Duodenal mucosa (tissue), 2 donors: ENCODE measurements around the gene IPCEF1.

Experiments used
- H3K27ac ChIP-seq: one replicate; pipeline ENCODE4 v1.7.0; 2013; ENCODE audit warnings: low read depth, low read length
- H3K27me3 ChIP-seq, 2 donors: one replicate each; pipeline ENCODE4 v1.7.0; 2013; ENCODE audit warnings: low read length in 2 of 2, control low read depth in 1 of 2; ENCODE audit not compliant: insufficient read depth in 2 of 2, control insufficient read depth in 1 of 2
- H3K36me3 ChIP-seq, 2 donors: one replicate each; pipeline ENCODE4 v1.7.0; 2013; ENCODE audit warnings: low read length in 2 of 2, control low read depth in 1 of 2; ENCODE audit not compliant: insufficient read depth in 2 of 2, control insufficient read depth in 1 of 2
- H3K4me1 ChIP-seq, 2 donors: one replicate each; pipeline ENCODE4 v1.7.0; 2013; ENCODE audit warnings: low read length in 2 of 2, control low read depth in 1 of 2; ENCODE audit not compliant: insufficient read depth in 2 of 2, control insufficient read depth in 1 of 2
- H3K4me3 ChIP-seq, 2 donors: one replicate each; pipeline ENCODE4 v1.7.0; 2013; ENCODE audit warnings: low read length in 2 of 2, low read depth in 1 of 2
- H3K9ac ChIP-seq, 2 donors: one replicate each; pipeline ENCODE4 v1.7.0; 2013; ENCODE audit warnings: low read length in 2 of 2, low read depth in 1 of 2
- H3K9me3 ChIP-seq, 2 donors: one replicate each; pipeline ENCODE4 v1.7.0; 2013; ENCODE audit warnings: low read length in 2 of 2, control low read depth in 1 of 2; ENCODE audit not compliant: control insufficient read depth in 1 of 2

The IPCEF1 gene

DNA sequence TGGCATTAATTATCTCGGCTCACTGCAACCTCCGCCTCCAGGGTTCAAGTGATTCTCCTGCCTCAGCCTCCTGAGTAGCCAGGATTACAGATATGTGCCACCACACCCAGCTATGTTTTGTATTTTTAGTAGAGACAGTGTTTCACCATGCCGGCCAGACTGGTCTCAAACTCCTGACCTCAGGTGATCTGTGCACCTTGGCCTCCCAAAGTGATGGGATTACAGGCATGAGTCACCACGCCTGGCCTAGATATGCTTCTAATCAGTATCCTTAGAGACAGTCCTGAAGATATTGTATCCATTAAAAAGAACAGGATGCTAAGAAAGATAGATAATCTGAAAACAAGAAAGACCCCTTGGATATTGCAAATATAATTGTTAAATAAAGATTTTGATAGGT is 3.1 kb upstream of the IPCEF1 start:
- Histone ChIP-seq H3K27me3 (no peaks in the 10 kb centered on the region), H3K36me3 (no peaks in the 10 kb centered on the region), H3K9me3 (no peaks in the 10 kb centered on the region), H3K27ac (no peak overlapping the region), H3K9ac (no peak overlapping the region), H3K4me3 (no peak overlapping the region), H3K4me1 (peaks cover 0 to 4% of the 10 kb centered on the region in 2 donors)

DNA sequence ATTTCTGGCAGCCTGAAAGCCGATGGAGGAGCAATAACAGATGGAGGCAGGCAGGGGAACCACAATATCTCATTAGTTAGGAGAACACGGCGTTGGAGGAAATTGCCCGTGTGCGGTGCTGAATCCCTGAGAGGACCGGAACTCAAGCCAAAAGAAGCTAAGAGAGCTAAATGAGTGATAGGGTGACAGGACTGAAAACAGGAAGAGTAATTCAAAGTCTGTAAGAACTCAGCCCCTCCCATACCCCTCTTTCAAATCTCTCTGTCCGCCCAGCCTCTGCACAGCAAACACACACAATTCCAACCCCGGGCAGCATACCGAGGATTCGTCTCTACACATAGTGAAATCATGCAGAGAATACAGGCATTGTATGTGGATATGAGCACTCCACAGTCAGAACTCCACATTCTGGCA is 2.6 kb upstream of the IPCEF1 start:
- H3K9ac ChIP-seq, result no peak overlapping the region

DNA sequence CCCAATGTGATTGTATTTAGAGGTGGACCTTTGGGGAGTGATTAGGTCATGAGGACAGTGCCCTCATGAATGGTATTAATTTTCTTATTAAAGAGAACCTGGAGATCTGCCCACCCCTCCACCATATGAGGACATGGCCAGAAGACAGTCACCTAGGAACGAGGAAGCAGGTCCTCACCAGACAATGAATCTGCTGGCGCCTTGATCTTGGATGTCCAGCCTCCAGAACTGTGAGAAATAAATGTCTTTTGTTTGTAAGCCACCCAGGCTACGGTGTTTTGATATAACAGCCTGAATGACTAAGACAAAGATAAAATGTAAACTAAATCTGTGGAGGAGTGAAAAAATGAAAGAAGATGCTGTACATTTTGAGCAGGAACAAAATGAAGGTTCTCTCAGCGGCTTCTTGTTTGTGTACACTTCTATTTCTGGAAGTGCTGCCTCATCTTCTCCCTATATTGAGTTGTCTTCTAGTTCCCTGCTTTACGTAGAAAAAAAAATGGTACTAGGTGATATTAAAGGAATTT is 1.5 kb upstream of the IPCEF1 start:
- Histone ChIP-seq H3K9me3 (no peaks in the 10 kb centered on the region), H3K27ac (no peak overlapping the region), H3K9ac (no peak overlapping the region), H3K27me3 (no peaks in the 10 kb centered on the region), H3K4me1 (peaks cover 0 to 4% of the 10 kb centered on the region in 2 donors), H3K4me3 (no peak overlapping the region), H3K36me3 (no peaks in the 10 kb centered on the region)

More for the DNA sequence above, 2.6 kb upstream of the IPCEF1 start:
- H3K27me3 ChIP-seq, result no peaks in the 10 kb centered on the region
- H3K9me3 ChIP-seq, result no peaks in the 10 kb centered on the region
- H3K36me3 ChIP-seq, result no peaks in the 10 kb centered on the region
- no peak overlapping the region for H3K27ac ChIP-seq
- peaks cover 0 to 4% of the 10 kb centered on the region in 2 donors for H3K4me1 ChIP-seq
- peak overlapping the region in 1 of 2 donors; percentile 21 for H3K4me3 ChIP-seq

DNA sequence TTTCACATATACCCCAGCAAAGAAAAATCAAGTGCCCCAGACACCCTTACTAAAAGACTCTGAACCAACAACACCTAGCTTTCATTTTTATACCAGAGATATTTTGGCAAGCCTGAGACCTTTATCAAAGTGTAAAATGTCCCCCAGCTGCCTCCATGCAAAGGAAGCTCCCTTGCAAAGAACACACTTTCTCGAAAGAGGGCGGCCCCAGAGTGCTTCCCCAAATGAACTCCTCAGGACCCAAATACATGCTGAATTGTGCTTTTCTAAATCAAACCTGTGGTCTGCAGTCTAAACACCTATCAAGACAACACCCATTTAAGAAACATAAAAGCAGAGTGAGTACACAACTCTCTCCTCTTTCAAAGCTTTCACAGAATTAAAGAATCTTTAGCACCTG is 490 bp downstream of the IPCEF1 start:
- Histone ChIP-seq H3K36me3 (no peaks in the 10 kb centered on the region), H3K4me1 (peaks cover 0 to 4% of the 10 kb centered on the region in 2 donors), H3K9me3 (no peaks in the 10 kb centered on the region), H3K27ac (no peak overlapping the region), H3K9ac (no peak overlapping the region), H3K4me3 (no peak overlapping the region), H3K27me3 (no peaks in the 10 kb centered on the region)

DNA sequence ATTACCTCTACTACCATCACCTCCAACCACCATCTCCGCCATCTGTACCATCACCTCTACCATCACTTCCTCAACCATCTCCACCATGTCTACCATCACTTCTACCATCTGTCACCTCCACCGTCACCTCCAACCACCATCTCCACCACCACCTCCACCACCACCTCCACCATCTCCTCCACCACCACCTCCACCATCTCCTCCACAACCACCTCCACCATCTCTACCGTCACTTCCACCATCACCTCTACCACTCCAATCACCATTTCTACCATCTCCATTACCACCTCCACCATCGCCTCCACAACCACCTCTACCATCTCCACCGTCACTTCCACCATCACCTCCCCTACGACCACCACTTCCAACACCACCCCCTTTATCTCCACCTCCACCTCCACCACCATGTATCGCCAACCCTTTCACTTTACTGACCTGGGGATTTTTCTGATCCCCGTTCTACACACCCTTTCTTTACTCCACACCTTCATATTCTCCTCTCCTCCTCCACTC is 2.3 kb downstream of the IPCEF1 start:
- no peaks in the 10 kb centered on the region for H3K36me3 ChIP-seq
- no peak overlapping the region for H3K27ac ChIP-seq

DNA sequence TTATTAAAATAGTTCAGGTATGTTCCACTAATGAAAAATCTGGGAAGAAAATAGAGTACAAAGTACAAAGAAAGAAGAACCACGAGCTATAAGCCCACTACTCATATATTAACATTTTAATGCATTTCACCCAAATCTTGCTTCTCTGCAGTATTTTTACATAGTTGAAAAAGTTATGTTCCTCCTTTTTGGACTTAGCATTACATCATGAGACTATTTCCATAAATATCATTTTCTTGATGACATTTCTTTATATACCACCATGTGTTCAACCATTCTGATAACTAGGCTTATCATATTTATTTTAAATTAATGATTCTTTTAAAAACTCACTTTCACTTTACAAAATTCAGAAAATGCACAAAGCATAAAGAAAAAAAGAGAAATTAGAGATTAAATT is 3.0 kb downstream of the IPCEF1 start:
- H3K27me3 ChIP-seq, result no peaks in the 10 kb centered on the region
- H3K4me1 ChIP-seq, result no peaks in the 10 kb centered on the region
- no peaks in the 10 kb centered on the region for H3K9me3 ChIP-seq
- no peak overlapping the region for H3K9ac ChIP-seq
- H3K4me3 ChIP-seq, result no peak overlapping the region
- no peak overlapping the region for H3K27ac ChIP-seq
- no peaks in the 10 kb centered on the region for H3K36me3 ChIP-seq

More for the DNA sequence above, 2.3 kb downstream of the IPCEF1 start:
- Histone ChIP-seq H3K9ac (no peak overlapping the region), H3K9me3 (no peaks in the 10 kb centered on the region), H3K4me3 (no peak overlapping the region), H3K27me3 (no peaks in the 10 kb centered on the region), H3K4me1 (no peaks in the 10 kb centered on the region)

DNA sequence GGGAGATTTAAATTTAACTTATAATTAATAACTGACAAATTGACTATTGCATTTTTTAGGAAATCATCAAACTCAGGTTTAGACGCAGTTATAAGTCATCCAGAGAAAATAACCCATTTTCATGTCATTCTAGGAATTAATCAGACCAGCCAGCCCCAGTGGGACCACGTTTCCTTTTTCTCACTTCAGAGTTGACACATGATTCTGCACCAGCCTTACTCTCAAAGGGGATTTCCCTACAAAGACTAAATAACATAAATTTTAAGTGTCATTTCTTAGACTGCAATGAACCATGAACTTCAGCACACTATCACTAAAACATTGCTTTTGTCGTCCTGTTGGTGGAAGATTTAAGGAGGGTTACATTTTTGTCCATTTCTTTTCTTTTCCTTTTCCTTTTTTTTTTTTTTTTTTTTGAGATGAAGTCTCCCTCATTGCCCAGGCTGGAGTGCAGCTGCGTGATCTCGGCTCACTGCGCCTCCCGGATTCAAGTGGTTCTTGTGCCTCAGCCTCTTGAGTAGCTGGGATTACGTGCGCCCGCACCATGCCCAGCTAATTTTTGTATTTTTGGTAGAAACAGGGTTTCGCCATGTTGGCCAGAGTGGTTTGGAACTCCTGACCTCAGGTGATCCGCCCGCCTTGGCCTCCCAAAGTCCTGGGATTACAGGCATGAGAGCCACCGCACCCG is 3.6 kb downstream of the IPCEF1 start:
- Histone ChIP-seq H3K9me3 (no peaks in the 10 kb centered on the region), H3K9ac (no peak overlapping the region), H3K4me3 (no peak overlapping the region), H3K27me3 (no peaks in the 10 kb centered on the region), H3K36me3 (no peaks in the 10 kb centered on the region), H3K27ac (no peak overlapping the region), H3K4me1 (no peaks in the 10 kb centered on the region)

DNA sequence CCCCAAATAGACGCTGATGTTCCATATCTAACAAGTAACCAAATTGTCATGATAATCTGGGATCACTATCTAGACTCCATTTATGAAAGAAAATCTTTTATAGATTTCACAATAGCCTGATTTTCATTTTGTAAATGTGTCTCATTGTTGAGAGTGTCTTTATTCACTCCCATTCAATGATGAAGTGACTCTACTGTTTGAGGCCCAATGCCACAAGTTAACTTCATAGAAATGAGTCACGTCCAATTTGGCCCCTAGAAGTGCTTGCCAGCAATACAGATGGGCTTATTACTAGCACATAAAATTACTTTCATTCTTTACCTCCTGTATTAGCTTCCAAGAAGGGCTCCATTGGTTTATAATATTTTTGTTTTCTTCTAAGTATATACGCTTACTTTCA is 6.3 kb downstream of the IPCEF1 start:
- Histone ChIP-seq H3K9ac (no peak overlapping the region), H3K27me3 (no peaks in the 10 kb centered on the region), H3K4me3 (no peak overlapping the region), H3K27ac (no peak overlapping the region), H3K36me3 (no peaks in the 10 kb centered on the region), H3K4me1 (no peaks in the 10 kb centered on the region), H3K9me3 (peaks cover 0 to 1% of the 10 kb centered on the region in 2 donors)

DNA sequence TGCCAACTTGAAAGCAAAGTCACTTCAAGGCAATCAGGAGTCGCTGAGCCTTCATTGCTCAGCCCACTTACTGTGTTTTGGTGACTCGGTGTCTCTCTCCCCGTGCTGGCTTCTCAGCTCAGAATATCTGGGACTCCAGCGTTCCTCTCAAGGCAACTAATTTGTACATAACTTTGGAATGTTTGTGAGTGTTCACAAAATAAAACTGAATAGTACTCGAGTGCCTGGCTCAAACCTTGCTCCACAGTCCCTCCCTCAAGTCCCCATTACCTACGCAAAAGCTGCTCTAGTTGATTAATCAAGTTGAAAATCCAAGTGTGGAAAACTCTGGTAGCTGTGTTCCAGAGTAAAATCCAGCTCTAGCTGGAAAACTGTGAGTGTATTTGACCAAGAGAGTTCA is 8.6 kb downstream of the IPCEF1 start:
- no peak overlapping the region for H3K27ac ChIP-seq
- H3K4me1 ChIP-seq, result no peaks in the 10 kb centered on the region
- no peak overlapping the region for H3K9ac ChIP-seq
- H3K36me3 ChIP-seq, result no peaks in the 10 kb centered on the region
- peaks cover 0 to 1% of the 10 kb centered on the region in 2 donors for H3K9me3 ChIP-seq
- no peaks in the 10 kb centered on the region for H3K27me3 ChIP-seq
- no peak overlapping the region for H3K4me3 ChIP-seq

DNA sequence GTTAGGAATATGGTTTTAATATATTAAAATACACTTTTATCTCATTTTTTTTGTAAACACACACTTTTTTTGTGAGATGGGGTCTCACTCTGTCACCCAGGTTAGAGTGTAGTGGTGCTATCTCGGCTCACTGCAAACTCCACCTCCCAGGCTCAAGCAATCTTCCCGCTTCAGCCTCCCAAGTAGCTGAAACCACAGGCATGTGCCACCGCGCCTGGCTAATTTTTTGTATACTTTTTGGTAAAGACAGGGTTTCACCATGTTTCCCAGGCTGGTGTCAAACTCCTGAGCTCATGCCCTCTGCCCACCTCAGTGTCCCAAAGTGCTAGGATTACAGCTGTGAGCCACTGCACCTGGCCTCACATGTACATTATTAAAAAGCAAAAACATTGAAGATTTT is 10.8 kb downstream of the IPCEF1 start:
- Histone ChIP-seq H3K27ac (no peak overlapping the region), H3K9ac (no peak overlapping the region), H3K4me3 (no peak overlapping the region), H3K4me1 (no peaks in the 10 kb centered on the region), H3K36me3 (no peaks in the 10 kb centered on the region), H3K9me3 (peaks cover 0 to 1% of the 10 kb centered on the region in 2 donors), H3K27me3 (no peaks in the 10 kb centered on the region)
